RCC 7860 (cell line): ENCODE data around the gene SPCS1.
"Not testable (repeated sequence)": the region's sequence is repeated elsewhere in the genome, so short reads cannot be mapped to it uniquely, and the experiment has no call there.

Source experiments
- DNase-seq: peaks from one replicate; pipeline ENCODE4 v3.0.0-alpha.2; 2015; ENCODE audit warnings: low spot score
- FAIRE-seq: peaks from 2 replicates; lab custom pipeline; 2012; peaks lifted over from hg19 to GRCh38; lab: Jason Lieb, UNC

Gene SPCS1

DNA sequence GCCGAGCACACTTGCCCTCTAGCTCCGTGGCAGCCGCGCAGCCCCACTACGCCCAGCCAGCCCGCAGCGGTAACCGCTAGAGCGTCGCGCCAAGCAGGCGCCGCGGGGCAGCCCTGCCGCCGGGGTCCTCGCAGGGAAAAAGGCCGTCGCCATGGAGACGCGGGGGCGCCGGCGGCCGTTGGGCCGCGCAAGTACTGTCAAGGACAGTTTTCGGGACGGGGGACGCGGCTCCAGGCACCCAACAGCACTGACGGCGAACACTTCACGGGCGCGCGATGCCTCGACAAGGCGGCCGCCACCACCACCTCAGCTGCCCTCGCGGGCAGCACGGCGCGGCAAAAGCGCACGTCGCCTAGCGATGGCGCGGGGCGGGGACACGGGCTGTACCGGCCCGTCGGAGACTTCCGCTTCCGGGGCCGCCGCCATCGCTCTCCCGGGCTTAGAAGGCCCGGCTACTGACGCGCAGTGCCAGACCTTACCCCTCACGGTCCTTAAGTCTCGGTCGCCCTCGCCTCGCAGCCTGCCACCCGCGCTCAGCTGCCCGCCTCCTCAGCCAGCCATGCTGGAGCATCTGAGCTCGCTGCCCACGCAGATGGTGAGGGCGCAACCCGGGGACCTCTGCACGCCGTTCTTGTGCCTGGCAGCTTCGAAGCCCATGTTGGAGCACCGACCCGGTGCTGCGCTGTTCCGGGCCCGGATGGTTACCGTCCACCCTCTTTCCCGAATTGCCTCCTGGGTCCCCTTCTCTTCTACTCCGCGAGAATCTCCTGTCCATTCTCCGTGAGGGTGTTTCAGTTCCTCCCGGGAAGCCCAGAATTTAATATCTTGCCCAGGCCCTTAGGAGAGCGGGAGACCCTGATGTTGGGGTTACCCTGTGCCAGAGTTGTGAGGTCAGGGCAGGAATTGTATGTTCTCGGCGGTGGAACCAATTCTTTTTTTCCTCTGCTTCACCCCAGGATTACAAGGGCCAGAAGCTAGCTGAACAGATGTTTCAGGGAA, at the start of gene SPCS1, which contains the start of gene GLT8D1:
SPCS1 (plus strand) TSS at position 419 of the 999 bp plus-strand sequence; CDS start at position 560, 141 bp downstream.
GLT8D1 (minus strand) TSS at position 104 of the 999 bp plus-strand sequence. CDS start 5,331 bp downstream, outside the sequence.
- peak; percentile 61 for DNase-seq

DNA sequence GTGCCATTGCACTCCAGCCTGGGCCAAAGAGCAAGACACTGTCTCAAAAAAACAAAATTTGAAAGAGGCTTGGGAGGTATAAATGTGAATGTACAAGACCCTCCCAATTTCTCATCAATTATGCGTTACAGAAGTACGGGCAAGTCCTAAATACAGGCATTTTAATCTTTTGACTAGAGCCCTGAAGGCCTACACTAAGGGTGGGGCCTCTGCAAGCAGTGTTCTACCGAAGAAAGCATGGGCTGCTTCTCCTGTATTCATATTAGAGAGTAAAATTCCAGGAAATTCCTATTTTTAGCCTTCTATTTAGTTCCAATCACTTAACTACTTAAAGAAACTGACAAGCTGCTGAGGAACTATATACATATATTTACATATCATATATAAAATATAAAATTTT, 45.9 kb upstream of the SPCS1 start:
- FAIRE-seq (no peak), DNase-seq (no peak)

More for the DNA sequence above, at the start of gene SPCS1, which contains the start of gene GLT8D1:
- FAIRE-seq: no peak

DNA sequence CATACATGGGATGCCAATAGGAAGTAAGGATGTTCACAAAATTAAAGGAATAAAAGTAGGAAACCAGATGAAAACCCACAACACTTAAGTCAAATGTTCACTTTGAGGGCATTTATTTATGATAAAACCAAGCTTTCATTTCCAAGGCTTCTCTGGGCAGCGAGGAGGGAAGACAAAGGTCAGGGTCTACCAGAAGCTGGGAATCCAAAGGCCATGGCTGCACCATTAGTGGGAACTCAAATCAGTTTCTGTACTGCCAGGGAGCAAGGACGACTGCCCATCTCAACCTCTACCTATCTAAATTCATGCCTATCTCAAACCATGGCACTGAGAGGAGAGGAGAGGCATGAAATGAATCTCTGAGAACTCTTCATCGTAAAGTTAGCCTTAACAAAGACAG, 42.8 kb upstream of the SPCS1 start:
- FAIRE-seq: no peak

DNA sequence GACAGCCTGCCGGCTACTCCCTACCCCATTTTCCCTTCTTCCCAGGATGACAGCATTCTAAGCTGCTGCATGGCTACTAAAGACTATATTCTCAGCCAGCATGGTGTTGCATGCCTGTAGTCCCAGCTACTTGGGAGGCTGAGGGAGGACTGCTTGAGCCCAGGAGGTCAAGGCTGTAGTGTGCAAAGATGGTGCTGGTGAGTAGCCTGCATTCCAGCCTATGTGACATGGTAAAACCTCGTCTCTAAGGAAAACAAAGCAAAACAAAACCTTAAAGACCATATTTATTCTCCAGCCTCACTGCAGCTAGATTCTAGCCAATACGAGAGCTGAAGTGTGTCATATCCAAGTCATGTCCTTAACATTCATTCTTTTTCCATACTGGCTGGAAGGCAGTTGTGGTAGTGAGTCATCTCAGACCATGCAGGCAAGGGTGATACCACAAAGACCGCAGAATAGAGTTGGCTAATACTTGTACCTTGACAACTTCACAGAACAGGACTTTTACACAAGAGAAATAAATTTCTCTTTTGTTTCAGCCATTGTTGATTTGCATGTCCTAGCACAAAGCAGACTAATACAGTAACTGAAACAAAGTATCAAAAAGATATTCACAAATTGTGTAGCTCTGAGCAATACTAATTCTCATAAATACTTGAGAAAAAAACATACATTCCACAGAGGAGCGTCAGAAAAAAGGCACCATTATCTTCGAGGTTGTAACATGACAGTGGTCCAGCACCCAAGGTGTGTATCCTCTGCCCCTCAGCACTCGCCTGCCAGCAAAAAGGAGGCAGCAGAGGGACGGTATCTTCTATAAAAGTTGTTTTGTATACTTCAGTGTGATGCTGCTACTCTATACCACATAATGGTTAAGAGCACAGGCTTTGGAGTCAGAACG, 35.0 kb upstream of the SPCS1 start:
- DNase-seq: peak; percentile 100
- peak; percentile 98 for FAIRE-seq

More for the DNA sequence above, 42.8 kb upstream of the SPCS1 start:
- DNase-seq: no peak

DNA sequence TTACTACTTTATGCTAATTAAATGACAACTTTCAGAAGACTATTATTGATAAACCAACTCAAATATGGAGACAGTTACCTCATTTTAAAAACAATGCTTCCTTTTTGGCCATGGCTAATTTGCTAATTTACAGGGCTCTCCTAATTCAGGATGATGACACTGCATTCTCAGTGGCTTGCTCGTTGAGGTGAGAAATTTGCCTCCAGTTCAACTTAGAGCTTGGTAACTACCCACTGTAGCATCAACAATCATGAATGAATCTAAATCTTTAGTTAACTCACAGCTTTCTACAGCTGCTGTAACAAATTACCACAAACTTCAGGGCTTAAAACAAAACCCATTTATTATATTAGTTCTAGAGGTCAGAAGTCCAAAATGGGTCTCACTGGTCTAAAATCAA, 34.2 kb upstream of the SPCS1 start:
- FAIRE-seq: no peak

DNA sequence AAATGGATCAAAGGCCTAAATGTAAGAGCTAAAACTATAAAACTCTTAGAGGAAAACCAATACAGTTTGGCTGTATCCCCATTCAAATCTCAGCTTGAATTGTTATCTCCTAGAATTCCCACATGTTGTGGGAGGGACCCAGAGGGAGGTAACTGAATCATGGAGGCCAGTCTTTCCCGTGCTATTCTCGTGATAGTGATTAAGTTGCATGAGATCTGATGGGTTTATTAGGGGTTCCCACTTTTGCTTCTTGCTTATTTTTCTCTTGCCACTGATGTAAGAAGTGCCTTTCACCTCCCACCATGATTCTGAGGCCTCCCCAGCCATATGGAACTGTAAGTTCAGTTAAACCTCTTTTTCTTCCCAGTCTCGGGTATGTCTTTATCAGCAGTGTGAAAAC, 29.7 kb upstream of the SPCS1 start:
- FAIRE-seq: not testable (repeated sequence)

More for the DNA sequence above, 34.2 kb upstream of the SPCS1 start:
- DNase-seq: no peak

DNA sequence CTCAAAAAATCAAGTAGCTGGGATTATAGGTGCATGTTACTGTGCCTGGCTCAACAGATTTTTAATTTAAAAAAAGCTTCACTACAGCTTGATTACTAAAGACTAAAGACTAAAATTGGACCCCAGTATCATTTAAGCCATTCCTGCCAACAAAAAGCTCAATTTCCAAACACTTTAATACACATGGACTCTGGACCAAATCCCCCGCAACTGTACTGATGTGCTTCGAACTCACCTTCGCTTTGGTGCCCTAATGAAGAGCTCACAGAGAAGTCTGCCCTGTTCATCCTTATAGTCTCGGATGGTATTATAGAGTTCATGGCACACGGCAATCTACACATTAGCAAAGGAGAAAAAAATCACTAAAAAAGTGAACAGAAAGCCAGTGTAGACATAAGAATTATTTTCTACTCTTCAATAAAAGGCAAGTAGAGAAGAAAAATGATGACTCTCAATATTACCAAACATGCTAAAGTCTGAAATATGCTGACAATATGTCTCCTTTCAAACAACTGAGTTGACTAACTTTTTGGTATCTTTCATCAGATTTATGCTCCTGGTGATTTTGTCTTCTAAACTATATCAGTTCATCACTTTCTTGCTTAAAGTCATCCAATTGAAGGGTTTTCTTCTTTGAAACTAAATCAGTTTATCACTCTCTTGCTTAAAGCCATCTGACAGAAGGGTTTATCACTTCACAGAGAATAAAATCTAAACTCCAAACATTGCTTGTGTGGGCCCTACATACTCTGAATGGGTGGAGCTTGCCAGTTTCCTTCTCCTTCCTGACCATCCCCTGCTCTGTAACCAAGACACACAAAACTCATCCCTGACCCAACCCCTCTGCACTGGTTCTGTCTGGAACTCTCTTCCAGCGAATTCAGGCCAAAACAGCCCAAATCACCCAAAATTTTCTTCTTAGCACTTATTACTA, 27.4 kb upstream of the SPCS1 start:
- no peak for DNase-seq
- no peak for FAIRE-seq

More for the DNA sequence above, 29.7 kb upstream of the SPCS1 start:
- not testable (repeated sequence) for DNase-seq

DNA sequence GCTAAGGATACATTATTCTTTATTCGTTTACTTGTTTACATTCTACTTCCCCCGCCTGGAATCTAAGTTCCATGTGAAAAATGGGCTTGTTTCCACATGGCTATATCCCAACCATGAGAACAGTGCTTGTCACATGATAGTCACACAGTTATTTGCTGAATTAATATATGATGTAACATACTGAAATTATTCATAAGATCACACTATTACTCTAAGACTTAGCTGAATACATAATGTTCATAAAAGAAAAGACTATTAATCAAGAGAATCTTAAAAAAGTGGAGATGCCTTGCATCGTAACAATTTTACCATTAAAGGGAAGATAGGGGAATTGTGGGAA, 26.7 kb upstream of the SPCS1 start:
- FAIRE-seq: no peak
- no peak for DNase-seq

DNA sequence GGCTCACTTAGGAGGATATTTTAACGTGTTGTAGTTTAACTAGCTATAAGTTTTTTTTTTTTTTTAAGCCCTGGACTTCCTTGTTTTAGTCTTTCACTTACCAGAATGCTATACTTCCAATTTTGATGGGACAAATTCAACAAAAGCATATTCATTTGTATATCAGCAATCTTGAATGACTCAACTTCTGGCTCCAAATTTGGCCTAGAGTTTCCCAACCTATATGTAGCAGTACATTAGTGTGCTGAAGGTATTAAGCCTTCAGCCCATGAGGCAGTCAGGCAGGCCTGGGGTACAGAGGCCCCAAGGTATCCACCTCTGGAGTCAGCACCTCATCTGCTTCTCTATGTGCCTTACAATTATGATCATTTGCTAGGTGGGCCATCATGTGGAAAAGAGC, 26.1 kb upstream of the SPCS1 start:
- no peak for FAIRE-seq
- no peak for DNase-seq

DNA sequence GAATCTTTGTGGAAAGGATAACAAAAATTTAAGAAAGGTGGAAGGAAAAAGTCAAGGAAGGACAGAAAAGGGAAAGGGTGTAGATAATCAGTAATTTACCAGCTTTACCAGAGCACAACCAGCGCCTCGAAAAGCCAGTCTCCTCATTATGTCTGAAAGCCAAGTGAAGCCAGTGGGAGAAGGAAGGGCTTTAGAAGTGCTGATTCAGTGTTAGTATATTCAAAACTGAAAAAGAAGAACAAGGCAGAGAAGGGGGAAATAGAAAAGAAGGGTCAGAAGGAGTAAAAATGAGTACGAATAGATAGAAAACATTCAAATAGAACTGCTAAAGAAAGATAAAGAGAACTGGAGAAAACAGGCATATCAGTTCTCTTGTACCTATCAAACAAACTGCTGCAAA, 24.3 kb upstream of the SPCS1 start:
- DNase-seq (no peak), FAIRE-seq (no peak)

DNA sequence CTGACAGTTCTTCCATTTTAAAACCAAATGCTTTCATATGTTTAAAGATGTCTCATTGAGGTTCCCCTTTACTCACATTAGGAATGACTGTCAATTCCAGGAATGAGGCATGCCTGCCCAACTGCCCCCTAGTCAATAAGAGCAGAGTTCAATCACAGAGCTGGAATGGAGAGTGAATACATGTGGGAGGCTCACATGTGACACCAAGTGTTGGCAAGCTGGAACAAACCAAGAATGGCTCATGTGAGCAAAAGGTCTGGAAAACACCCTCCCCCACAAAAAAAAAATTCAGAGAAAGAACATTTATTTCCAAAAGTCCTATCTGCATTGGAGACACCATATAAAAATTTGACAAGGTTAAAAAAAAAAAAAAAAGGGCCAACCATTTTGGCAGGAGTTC, 23.9 kb upstream of the SPCS1 start:
- FAIRE-seq (peak; percentile 30), DNase-seq (peak; percentile 54)

DNA sequence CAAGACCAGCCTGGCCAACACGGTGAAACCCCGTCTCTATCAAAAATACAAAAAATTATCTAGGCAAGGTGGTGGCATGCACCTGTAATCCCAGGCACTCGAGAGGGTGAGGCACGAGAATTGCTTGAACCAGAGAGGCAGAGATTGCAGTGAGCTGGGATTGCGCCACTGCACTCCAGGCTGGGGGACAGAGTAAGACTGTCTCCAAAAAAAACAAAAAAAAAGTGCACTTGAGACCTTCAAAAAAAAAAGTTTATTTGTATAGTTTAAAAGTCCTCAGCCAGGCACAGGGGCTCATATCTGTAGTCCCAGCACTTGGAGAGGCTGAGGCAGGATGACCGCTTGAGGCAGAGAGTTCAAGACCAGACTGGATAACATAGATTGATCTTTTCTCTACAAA, 22.3 kb upstream of the SPCS1 start:
- no peak for FAIRE-seq
- no peak for DNase-seq

DNA sequence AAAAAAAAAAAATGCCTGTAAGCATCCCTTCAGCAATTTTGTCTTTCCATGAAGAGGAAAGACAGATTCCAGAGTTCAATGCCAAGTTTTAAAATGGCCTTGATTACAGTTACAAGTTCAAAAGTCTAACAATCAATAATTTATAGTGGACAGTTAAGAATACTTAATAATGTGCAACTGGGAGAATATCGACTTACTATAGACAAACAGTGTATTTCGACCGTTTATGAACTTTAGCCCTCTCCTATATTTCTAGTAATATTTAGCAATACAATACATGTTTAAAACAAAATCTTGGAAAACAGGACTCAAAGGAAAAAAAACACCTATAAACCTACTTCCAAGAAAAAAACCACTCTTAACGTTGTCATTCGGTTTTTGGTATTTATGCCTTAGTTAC, 21.7 kb upstream of the SPCS1 start:
- FAIRE-seq: no peak

DNA sequence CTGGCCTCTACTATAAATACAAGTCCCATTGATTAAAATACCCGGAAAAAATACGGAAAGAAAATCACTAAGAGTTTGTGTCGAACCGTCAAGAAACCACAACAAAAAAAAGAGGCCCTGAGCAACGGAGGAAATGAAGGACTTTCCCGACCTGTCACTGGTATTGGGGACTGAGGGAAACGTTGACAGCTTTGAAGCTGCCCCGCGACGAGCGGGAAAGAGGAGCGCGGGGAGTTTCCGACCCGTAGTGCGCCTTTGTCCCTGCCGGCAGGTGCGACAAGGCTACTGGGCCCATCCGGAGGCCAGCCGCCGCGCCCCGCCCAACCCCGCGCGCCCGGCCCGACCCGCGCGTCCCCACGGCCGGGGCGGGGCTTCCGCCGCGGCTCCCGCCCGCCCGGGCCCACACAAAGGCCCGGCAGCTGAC, 20.6 kb upstream of the SPCS1 start:
- no peak for FAIRE-seq
- peak; percentile 55 for DNase-seq

More for the DNA sequence above, 21.7 kb upstream of the SPCS1 start:
- DNase-seq: no peak

DNA sequence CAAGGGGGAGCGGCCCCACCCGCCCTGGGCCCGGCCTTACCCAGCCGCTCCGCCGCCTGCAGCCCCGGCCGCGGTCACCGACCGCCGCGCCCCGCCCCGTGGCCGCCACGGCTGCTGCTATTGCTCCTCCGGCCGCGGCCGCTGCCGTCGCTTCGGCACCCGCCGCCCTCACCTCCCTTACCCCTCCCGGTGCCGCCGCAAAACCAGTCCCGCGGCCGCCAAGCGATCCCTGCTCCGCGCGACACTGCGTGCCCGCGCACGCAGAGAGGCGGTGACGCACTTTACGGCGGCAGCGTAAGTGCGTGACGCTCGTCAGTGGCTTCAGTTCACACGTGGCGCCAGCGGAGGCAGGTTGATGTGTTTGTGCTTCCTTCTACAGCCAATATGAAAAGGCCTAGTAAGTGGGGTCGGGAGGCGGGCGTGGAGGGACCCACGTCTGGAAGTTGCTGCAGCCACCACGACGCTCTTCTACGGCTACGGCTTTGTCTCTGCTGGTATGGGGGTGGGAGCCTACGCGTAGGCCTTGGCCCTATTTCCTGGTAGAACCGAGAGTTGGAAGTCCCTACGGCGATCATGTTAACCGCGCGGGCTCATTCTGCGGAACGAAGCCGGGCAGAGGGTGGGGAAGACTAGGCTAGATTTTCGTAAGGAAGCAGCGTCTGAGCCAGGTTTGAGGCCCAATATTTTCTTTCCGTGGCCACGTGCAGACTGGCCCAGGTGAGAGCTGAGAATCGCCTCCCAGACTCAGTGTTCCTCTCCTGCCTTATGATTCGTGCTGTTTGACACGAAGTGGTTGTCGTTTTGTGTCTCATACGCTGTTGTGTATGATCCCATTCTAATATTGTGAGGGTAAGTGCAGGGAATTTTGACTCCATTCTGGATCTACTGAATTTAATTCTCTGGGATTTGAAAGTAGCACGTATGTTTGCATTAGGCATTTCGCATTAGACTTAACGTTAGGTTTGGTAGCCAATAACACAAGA, 19.9 kb upstream of the SPCS1 start, which contains the start of the genes GNL3 and PBRM1:
GNL3 (plus strand) TSS at position 324 of the 983 bp plus-strand sequence; CDS start at position 385, 61 bp downstream.
PBRM1 (minus strand) TSS at position 205 of the 983 bp plus-strand sequence.
- DNase-seq (peak; percentile 80), FAIRE-seq (no peak)

DNA sequence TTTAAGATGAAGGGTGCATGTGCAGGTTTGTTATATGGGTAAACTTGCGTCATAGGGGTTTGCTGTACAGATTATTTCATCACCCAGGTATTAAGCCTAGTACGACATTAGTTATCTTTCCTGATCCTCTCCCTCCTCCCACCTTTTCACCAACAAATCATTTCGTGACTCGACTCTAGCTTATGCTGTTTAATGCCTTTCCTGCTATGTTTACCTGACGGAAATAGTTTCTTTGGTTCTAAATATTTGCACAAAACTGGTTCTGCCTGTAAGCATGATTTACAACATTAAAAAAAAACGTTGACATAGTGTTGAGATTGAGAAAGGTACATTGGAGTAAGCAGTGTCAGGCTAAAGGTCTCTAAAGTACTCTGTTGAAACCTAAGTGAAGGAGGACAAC, 17.6 kb upstream of the SPCS1 start:
- FAIRE-seq (no peak), DNase-seq (no peak)

DNA sequence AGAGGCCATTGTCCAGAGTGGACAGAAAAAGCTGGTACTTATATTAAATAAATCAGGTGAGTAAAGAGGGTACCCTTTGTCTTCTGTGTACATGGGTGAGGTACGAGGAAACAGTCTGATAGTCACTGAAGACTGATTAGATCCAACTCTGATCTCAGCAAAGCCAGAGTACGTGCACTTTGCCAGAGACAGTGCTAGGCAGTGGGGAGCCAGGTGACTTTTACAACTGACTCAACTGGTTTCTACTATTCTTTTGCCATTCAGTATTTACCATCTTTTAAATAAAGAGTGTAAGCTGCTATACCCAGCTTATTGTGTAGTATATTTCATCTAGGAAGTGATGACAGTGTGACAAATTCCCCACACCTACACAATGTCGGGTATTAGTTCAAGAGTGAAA, 16.8 kb upstream of the SPCS1 start:
- no peak for FAIRE-seq
- no peak for DNase-seq

DNA sequence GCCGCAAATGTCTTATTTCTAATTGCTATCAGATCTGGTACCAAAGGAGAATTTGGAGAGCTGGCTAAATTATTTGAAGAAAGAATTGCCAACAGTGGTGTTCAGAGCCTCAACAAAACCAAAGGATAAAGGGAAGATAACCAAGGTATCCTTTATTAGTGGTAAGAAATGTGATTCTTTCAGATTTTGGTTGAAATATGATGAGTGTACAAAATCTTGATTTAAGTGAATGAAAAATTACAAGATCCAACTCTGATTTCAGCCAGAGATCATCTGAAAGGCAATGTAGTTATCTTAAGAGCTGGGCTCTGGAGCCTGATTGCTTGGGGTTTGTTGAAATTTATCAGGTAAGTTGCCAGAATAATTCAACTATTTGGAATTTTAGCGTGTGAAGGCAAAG, 15.3 kb upstream of the SPCS1 start:
- FAIRE-seq: no peak

DNA sequence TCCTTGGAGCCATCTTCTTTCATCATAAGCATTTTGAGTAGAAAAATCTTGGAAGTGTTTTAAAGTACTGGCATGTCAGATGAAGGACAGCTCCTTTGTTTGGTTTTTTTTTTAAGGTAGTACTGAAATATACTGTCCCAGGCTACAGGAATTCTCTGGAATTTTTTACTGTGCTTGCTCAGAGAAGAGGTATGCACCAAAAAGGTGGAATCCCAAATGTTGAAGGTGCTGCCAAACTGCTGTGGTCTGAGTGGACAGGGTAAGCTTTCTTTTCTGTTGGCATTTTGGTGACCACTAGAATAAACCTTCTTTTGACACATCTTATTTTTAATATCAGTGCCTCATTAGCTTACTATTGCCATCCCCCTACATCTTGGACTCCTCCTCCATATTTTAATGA, 12.8 kb upstream of the SPCS1 start:
- FAIRE-seq (no peak), DNase-seq (no peak)

More for the DNA sequence above, 15.3 kb upstream of the SPCS1 start:
- DNase-seq: no peak
